Measurements from ENCODE around the gene TAOK2.

The TAOK2 gene

DNA sequence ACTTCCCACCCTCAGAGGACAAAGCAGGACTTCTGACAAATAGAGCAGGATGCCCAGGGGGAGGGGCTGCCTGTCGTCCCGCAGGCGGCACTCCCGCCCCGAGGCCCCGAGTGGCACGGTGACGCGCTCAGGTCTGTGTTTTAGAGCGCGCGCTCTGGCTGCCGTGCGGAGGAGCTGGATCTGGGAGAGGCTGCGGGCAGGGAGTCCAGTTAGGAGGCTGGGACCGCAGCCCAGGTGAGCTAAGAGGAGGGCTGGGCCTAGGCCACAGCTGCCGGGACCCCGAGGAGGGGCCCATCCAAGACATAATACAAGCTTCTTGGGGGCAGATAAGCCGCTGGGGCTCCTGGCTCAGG, 30.7 kb downstream of the TAOK2 start:
- Histone ChIP-seq H4K20me1 (ENCODE audit: control insufficient read depth, insufficient read depth, low read depth, low read length) (no peaks in the 10 kb centered on the region), H3K36me3 (ENCODE audit: control insufficient read depth, low read length) (peaks cover 40% of the 10 kb centered on the region), H3K27ac (ENCODE audit: low read depth, low read length) (no peak overlapping the region), H3K4me2 (ENCODE audit: low read length) (no peak overlapping the region), H3K4me3 (ENCODE audit: low read length) (no peak overlapping the region), H3K9me3 (ENCODE audit: control insufficient read depth, insufficient read depth, low read length) (no peaks in the 10 kb centered on the region), H3K4me1 (ENCODE audit: control insufficient read depth, low read length) (no peaks in the 10 kb centered on the region), H3K79me2 (ENCODE audit: control insufficient read depth, low read length) (no peaks in the 10 kb centered on the region), H3K27me3 (ENCODE audit: control insufficient read depth, low read length) (peaks cover 4% of the 10 kb centered on the region; the same call in 1 of the 2 replicates), H3F3A (ENCODE audit: control insufficient read depth, insufficient read depth) (no peaks in the 10 kb centered on the region), H3K9me2 (replicated peaks; ENCODE audit: control insufficient read depth, low read length) (no peaks in the 10 kb centered on the region)
- TF ChIP-seq, protein P1, sequence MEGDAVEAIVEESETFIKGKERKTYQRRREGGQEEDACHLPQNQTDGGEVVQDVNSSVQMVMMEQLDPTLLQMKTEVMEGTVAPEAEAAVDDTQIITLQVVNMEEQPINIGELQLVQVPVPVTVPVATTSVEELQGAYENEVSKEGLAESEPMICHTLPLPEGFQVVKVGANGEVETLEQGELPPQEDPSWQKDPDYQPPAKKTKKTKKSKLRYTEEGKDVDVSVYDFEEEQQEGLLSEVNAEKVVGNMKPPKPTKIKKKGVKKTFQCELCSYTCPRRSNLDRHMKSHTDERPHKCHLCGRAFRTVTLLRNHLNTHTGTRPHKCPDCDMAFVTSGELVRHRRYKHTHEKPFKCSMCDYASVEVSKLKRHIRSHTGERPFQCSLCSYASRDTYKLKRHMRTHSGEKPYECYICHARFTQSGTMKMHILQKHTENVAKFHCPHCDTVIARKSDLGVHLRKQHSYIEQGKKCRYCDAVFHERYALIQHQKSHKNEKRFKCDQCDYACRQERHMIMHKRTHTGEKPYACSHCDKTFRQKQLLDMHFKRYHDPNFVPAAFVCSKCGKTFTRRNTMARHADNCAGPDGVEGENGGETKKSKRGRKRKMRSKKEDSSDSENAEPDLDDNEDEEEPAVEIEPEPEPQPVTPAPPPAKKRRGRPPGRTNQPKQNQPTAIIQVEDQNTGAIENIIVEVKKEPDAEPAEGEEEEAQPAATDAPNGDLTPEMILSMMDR (IDR thresholded peaks at IDR 0.05; ENCODE audit: low read depth, low read length, poor library complexity, severe bottlenecking): no peak
- no peak for TF ChIP-seq EZH2phosphoT487 (IDR thresholded peaks at IDR 0.05; ENCODE audit: borderline replicate concordance, low read length)

DNA sequence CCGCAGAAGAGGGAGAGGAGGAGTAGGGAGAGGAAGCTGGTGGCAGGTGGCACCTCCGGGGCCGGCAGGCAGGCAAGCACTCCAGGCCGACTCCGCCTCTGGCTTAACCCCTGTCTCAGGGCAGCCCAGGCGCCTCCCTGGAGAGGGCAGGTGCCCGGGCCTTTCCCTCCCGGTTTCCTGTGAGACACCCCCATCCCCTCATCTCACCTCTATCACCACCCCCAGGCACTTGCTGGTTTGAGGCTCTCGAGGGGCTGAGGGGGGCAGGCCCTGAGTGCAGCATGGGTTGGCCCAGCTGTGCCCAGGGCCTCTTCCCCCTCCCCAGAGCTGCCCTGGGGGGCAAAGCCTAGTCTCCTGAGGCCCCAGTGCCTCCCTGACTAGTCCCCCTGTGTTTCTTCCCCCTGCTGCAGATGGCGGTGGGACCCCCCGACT, 31.2 kb downstream of the TAOK2 start:
- H3K36me3 ChIP-seq (ENCODE audit: control insufficient read depth, low read length): peaks cover 36% of the 10 kb centered on the region
- H3K4me1 ChIP-seq (ENCODE audit: control insufficient read depth, low read length): no peaks in the 10 kb centered on the region
- H3K9me3 ChIP-seq (ENCODE audit: control insufficient read depth, insufficient read depth, low read length): no peaks in the 10 kb centered on the region
- no peaks in the 10 kb centered on the region for H4K20me1 ChIP-seq (ENCODE audit: control insufficient read depth, insufficient read depth, low read depth, low read length)
- TF ChIP-seq EZH2phosphoT487 (IDR thresholded peaks at IDR 0.05; ENCODE audit: borderline replicate concordance, low read length): no peak
- TF ChIP-seq, protein P1 (IDR thresholded peaks at IDR 0.05; ENCODE audit: low read depth, low read length, poor library complexity, severe bottlenecking): no peak
- H3K4me2 ChIP-seq (ENCODE audit: low read length): no peak overlapping the region
- no peak overlapping the region for H3K4me3 ChIP-seq (ENCODE audit: low read length)
- H3K27me3 ChIP-seq (ENCODE audit: control insufficient read depth, low read length): peaks cover 8% of the 10 kb centered on the region
- no peaks in the 10 kb centered on the region for H3K9me2 ChIP-seq (replicated peaks; ENCODE audit: control insufficient read depth, low read length)
- H3K27ac ChIP-seq (ENCODE audit: low read depth, low read length): no peak overlapping the region
- no peaks in the 10 kb centered on the region for H3K79me2 ChIP-seq (ENCODE audit: control insufficient read depth, low read length)
- no peaks in the 10 kb centered on the region for H3F3A ChIP-seq (ENCODE audit: control insufficient read depth, insufficient read depth)

DNA sequence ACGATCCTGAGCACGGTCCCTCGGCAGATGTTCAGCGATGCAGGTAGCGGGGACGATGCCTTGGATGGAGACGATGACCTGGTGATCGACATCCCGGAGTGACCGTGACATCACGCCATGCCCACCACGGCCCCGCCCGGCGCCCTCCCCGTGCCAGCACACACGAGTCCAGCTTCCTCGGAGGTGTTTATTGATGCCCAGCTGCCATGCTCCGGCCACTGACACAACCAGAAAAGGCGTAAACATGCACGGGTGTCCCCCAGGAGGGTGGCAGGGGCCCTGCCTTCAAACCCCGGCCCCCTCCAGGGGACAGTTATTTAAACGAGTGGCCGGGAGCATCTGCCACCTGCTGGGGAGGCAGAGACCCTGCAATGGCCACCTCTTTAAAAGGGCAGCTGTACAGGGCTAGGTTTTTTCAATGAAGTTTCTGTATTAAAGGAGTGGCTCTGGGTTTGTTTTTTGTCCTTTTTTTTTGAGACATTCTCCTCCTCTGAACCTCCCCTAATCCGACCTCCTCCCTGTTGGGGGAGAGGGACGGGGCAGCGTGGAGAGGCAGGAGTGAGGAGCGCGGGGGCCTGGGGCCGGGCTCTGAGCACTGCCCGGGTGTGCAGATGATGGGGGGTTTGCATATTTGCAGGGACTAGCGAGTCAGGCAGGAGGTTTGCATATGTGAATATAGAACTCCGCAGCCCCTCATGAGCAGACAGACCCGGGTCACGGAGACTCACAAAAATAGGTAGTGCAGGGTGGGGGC, 31.9 kb downstream of the TAOK2 start:
- no peaks in the 10 kb centered on the region for H3K9me2 ChIP-seq (replicated peaks; ENCODE audit: control insufficient read depth, low read length)
- peaks cover 32% of the 10 kb centered on the region for H3K36me3 ChIP-seq (ENCODE audit: control insufficient read depth, low read length)
- no peak overlapping the region for H3K4me2 ChIP-seq (ENCODE audit: low read length)
- peaks cover 4% of the 10 kb centered on the region for H3K4me1 ChIP-seq (ENCODE audit: control insufficient read depth, low read length)
- no peaks in the 10 kb centered on the region for H3F3A ChIP-seq (ENCODE audit: control insufficient read depth, insufficient read depth)
- no peaks in the 10 kb centered on the region for H3K9me3 ChIP-seq (ENCODE audit: control insufficient read depth, insufficient read depth, low read length)
- no peak overlapping the region for H3K27ac ChIP-seq (ENCODE audit: low read depth, low read length)
- TF ChIP-seq, protein P1 (IDR thresholded peaks at IDR 0.05; ENCODE audit: low read depth, low read length, poor library complexity, severe bottlenecking): peak; percentile 85
- no peak for TF ChIP-seq EZH2phosphoT487 (IDR thresholded peaks at IDR 0.05; ENCODE audit: borderline replicate concordance, low read length)
- no peak overlapping the region for H3K4me3 ChIP-seq (ENCODE audit: low read length)
- H4K20me1 ChIP-seq (ENCODE audit: control insufficient read depth, insufficient read depth, low read depth, low read length): no peaks in the 10 kb centered on the region
- H3K27me3 ChIP-seq (ENCODE audit: control insufficient read depth, low read length): peaks cover 15% of the 10 kb centered on the region
- H3K79me2 ChIP-seq (ENCODE audit: control insufficient read depth, low read length): no peaks in the 10 kb centered on the region

All from DOHH2 (cell line).